GM19438 (cell line): ENCODE measurements around the gene AGBL1.

ENCODE experiments used
- ATAC-seq: cut with Tn5 transposase; IDR thresholded peaks from one replicate; pipeline ENCODE4 v1.9.1; 2021; ENCODE audit warnings: low read depth; ENCODE audit not compliant: unreplicated experiment

The AGBL1 gene

GRCh38 chr15:86623236-86623635 lies 543.6 kb downstream of the AGBL1 start:
- no peak for ATAC-seq

GRCh38 chr15:86624261-86625036 lies 544.8 kb downstream of the AGBL1 start:
- no peak for ATAC-seq

- ATAC-seq: no peak
Observed at GRCh38 chr15:86629409-86630356, 550.0 kb downstream of the AGBL1 start.

- no peak for ATAC-seq
Observed at GRCh38 chr15:86630946-86631345, 551.3 kb downstream of the AGBL1 start.

- no peak for ATAC-seq
Observed at GRCh38 chr15:86634146-86634545, 554.5 kb downstream of the AGBL1 start.

- ATAC-seq: no peak
Observed at GRCh38 chr15:86634992-86635638, 555.4 kb downstream of the AGBL1 start.

- no peak for ATAC-seq
Observed at GRCh38 chr15:86644339-86644738, 564.7 kb downstream of the AGBL1 start.

- ATAC-seq: no peak
Observed at GRCh38 chr15:86645925-86646500, 566.3 kb downstream of the AGBL1 start.

- ATAC-seq: no peak
Observed at GRCh38 chr15:86647810-86648440, 568.3 kb downstream of the AGBL1 start.

GRCh38 chr15:86649277-86649676 lies 569.6 kb downstream of the AGBL1 start:
- no peak for ATAC-seq

- no peak for ATAC-seq
Observed at GRCh38 chr15:86650094-86650493, 570.4 kb downstream of the AGBL1 start.

GRCh38 chr15:86653344-86654197 lies 573.9 kb downstream of the AGBL1 start:
- no peak for ATAC-seq

- no peak for ATAC-seq
Observed at GRCh38 chr15:86654501-86654900, 574.8 kb downstream of the AGBL1 start.

GRCh38 chr15:86657305-86657704 lies 577.6 kb downstream of the AGBL1 start:
- no peak for ATAC-seq

- no peak for ATAC-seq
Observed at GRCh38 chr15:86659724-86660411, 580.2 kb downstream of the AGBL1 start.

GRCh38 chr15:86661580-86661979 lies 581.9 kb downstream of the AGBL1 start:
- no peak for ATAC-seq

- no peak for ATAC-seq
Observed at GRCh38 chr15:86663304-86663703, 583.6 kb downstream of the AGBL1 start.

GRCh38 chr15:86663979-86664378 lies 584.3 kb downstream of the AGBL1 start:
- ATAC-seq: no peak

- no peak for ATAC-seq
Observed at GRCh38 chr15:86664581-86664980, 584.9 kb downstream of the AGBL1 start.
